Tongue (tissue), 2 donors: Measurements from ENCODE around the gene ZNF155. TPM values are rescaled to one million over a fixed set of nuclear protein-coding genes. Genes with fewer than 3 reads are reported as not detected.
"Not testable (repeated sequence)": the region's sequence is repeated elsewhere in the genome, so short reads cannot be mapped to it uniquely, and the experiment has no call there.

Experiments
- DNase-seq: peaks from one replicate; pipeline ENCODE4 v3.0.0-alpha.2; 2015
- total RNA-seq: library from RNA; depleted of rRNA; stranded (reverse); fragments of >200 nt; gene quantifications from one replicate; pipeline ENCODE4 v1.2.3, GENCODE V29; 2014

The ZNF155 gene
- 11.1 TPM for total RNA-seq

DNA sequence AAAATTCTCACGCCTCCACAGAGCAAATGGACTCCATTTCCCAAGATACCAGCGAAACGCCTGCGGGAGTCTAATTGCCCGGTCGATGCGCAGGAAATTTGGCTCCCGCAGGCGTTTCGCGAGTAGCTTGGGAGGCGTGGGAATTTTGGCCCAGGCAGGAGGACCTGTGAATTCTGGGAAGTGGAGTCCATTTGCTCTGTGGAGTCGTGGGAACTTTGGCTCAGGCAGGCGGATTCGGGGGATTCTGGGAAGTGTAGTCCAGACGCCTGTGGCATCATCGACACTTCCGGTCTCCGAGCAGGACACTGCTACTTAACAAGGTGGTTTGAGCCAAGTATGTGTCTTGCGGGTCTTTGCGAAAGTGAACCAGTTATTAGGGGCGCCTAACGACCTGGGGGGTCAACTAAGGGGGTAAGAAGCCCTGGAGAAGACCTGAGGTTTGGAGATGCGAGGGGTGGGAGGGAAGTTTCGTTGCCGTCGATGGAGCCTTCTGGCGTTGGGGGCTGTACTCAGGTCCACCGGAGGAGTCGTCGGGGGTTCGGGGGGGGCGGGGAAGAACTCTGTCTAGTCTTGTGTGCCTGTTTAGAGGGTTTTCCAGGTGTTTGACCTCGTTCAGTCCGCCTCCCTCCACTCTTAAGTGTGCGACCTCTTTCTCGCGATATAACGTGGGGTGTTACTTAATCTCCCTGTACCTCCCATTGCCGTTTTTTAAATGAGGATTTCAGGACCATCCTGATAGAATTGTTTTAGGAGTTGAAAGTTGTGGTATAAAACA, at the start of gene ZNF155:
Gene ZNF155, plus strand, starts transcription at position 277 of the 775 bp plus-strand sequence. CDS start 4,356 bp downstream, outside the sequence.
- DNase-seq: peak; percentile 98

DNA sequence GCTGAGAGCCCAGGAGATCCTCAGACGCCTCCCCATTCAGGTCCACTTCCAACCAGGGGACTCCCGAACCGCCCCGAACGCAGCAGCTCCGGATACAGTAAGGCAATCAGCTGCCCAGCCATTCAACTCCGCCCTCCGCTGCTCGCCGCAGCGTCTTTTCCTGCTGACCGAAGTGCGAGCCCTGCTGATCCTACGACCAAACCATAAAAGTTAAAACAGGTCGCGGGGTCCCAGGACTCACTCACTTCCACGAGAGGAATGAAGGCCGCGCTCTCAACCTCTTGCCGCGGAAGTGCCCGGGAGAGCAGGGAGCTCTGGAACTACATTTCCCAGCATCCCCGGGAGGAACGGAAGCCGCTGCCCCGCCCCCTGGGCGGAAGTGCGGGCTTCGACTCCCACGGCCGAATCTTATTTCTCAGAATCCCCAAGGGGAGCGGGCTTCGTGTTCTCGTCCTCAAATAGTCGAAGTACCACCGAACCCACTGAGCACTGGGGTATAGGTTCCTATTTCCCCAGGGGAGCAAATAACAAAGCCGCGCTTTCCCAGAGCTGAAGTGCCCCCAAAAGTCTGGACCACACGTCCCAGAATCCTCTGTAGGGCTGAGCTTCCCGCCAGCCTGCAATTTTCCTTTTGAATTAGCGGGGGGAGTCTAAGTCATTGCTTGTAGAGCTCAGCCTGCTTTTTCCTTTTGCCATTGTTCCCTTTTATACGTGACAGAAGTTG, 48.8 kb upstream of the ZNF155 start, which contains the start of gene ZNF45:
Gene ZNF45, minus strand, starts transcription at position 298 of the 724 bp plus-strand sequence. CDS start 13,097 bp downstream, outside the sequence.
- DNase-seq: peak; percentile 97

DNA sequence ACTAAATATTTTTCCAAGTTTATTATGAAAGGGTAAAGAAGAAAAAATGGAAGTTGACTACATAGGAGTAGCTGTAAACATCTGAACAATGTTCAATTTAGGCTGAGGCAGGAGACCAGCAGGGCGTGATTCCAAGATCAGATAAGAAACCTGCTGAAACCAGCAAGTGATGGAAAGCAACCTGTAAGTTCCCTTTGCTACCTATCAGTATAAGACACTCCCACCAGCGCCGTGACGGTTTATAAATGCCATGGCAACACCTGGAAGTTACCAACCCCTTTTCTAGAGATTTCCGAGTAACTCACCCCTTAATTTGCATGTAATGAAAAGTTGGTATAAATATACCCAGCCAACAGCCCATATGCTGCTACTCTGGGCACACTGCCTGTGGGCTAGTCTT, 47.8 kb upstream of the ZNF155 start:
- DNase-seq: no peak

DNA sequence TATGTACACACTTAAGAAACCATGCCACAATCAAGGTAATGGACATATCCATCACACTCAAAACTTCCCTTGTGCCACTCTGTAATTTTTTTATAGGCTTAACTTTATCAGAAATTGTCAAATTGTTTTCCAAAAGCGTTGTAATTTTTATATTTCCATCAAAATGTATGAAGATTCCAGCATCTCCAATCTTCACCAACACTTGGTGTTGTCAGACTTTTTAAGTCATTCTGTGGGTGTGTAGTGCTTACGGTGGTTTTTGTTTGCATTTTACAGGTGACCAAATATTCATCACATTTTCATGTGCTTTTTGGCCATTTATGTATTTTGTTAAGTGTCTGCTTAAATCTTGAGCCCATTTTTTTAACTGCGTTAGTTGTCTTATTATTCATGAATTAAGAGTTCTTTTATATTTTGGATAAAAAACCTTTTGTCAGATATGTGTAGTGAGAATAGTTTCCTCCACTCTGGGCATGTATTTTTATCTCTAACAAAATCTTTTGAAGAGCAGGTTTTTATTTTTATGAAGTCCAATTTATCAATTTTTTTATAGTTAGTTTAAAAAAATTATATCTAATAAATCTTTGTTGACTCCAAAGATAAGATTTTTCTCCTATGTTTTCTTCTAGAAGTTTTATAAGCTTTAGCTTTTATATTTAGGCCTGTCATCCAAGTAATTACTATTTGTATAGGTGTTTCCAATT, 44.3 kb upstream of the ZNF155 start:
- DNase-seq: no peak

DNA sequence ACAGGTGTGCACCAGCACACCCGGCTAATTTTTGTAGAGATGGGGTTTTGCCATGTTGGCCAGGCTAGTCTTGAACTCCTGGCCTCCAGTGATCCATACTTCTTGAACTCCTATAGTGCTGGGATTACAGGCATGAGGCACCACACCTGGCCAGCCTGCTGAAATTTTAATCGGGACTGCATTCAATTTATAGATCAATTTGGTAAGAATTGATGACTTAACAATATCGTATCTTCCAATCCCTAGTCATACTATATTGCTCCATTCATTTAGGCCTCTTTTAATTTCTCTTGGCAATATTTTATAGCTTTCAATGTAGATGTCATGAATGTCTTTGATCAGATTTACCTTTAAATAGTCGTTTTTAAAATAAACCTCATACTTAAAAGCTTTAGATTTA, 43.3 kb upstream of the ZNF155 start:
- DNase-seq: no peak

DNA sequence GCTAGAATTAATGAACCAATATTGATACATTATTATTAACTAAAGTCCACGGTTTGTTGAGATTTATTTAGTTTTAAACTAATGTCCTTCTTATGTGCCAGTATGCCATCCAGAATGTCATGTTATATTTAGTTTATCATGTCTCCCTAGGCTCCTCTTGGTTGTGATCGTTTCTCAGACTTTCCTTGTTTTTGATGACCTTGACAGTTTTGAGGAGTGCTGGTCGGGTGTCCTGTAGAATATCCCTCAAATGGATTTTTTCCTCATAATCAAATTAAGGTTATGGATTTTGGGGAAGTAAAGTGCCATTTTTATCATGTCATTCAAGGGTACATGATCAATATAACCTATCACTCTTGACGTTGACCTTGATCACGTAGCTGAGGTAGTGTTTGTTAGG, 42.8 kb upstream of the ZNF155 start:
- no peak for DNase-seq

DNA sequence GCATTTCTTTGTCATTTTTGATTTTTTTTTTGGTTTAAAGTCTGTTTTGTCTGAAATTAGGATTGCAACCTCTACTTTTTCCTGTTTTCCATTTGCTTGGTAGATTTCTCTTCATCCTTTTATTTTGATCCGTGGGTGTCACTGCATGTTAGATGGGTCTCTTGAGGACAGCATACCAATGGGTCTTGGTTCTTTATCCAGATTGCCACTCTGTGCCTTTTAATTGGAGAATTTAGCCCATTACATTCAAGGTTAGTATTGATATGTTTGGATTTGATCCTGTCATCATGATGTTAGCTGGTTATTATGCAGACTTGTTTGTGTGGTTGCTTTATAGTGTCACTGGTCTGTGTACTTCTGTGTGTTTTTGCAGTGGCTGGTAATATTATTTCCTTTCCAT, 36.6 kb upstream of the ZNF155 start:
- DNase-seq: not testable (repeated sequence)

DNA sequence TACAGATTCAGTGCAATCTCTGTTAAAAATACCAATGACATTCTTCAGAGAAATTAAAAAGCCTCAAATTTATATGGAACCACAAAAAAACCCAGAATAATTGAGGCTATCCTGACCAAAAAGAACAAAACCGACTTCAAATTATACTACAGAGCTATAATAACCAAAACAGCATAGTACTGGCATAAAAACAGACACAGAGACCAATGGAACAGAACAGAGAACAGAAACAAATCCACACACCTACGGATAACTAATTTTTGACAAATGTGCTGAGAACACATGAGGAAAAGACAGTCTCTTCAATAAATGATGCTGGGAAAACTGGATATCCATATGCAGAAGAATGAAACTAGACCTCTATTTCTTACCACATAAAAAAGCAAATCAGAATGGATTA, 34.2 kb upstream of the ZNF155 start:
- DNase-seq: not testable (repeated sequence)

DNA sequence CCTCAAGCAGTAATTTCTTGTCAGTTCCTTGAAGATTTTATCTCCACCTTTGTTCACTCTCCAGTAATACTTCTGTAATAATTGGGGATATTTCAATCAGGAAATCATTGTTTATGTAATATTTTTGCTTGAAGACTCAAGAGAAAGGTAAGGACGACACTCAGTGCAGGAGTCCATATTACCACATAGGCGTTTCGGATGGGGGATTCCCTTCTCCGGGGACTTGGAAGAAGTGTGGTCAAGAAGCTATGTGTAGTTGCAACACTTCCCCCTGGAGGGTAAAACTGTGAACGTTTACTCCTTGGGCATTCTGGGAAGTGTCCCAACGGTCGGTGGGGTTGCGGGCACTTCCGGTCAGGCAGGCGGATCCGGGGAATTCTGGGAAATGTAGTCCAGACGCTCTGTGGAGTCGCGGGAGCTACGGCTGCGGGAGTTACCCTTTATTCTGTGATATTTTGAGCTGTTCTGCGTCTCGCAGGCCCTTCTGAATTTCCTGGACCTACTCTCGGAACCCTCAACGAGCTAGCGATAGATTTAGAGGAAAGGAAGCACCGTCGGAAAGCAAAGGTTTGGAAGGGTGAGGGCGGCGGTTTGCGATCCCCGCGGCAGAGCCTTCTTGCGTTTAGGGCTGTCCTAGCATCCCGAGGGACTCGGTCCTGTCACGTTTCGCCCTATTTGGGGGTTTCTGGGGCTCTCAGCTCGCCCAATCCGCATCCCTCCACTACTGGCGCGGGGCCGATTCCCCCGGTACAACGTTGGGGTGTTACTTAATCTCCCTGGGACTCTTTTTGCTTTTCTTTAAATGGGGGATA, 32.9 kb upstream of the ZNF155 start, which contains the start of gene ZNF221:
Gene ZNF221, plus strand, starts transcription at position 395 of the 812 bp plus-strand sequence. CDS start 11,499 bp downstream, outside the sequence.
- DNase-seq: peak; percentile 97

DNA sequence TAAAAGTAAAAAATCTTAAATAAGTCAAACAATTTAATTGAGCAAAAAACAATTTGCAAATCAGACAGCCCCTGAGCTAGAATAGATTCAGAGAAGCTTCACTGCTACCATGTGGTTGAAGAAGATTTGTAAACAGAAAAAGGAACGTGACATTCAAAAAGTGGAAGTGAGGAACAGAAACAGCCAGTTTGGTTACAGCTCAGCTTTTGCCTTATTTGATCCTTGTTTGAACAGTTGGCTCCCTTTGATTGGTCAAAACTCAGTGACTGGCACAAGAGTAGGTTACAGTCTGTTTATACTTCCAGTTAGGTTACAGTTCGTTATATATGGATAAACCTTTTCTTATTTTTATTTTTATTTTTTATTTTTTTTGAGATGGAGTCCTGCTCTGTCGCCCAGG, 27.2 kb upstream of the ZNF155 start:
- DNase-seq: no peak

DNA sequence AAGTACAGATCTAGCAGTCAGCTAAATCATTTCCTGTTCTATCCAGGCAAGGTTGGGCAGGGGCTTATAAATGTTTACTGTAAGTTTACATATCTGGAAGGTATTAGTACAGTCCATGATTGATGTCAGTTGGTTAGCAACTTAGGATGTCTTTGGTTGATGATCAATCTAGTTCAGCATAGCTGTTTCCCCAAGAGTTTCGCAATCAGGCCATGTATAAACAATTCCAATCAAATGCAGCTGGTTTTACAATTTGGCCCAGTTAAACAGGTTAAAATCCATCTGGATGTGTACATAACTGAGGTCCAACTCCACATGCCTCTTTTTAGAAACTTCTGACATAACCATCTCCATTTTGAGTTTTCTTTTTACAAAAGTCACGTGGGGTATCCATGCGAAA, 26.1 kb upstream of the ZNF155 start:
- no peak for DNase-seq

DNA sequence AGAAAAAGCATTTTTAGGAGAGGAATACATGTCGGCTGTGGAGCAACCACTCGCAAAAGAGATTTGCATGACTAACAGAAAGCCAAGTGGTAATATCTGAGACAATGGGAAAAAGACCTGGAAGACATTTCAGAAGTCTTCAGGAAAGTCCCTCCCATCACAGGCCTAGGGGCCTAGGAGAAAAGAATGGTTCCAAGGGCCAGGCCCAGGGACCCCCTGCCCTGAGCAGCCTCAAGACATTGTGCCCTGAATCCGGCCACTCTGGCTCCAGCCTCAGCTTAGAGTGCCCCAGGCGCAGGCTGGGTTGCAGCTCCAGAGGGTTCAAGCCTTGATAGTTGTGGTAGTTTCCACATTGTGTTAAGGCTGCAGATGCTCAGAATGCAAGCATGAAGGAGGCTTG, 23.6 kb upstream of the ZNF155 start:
- no peak for DNase-seq

DNA sequence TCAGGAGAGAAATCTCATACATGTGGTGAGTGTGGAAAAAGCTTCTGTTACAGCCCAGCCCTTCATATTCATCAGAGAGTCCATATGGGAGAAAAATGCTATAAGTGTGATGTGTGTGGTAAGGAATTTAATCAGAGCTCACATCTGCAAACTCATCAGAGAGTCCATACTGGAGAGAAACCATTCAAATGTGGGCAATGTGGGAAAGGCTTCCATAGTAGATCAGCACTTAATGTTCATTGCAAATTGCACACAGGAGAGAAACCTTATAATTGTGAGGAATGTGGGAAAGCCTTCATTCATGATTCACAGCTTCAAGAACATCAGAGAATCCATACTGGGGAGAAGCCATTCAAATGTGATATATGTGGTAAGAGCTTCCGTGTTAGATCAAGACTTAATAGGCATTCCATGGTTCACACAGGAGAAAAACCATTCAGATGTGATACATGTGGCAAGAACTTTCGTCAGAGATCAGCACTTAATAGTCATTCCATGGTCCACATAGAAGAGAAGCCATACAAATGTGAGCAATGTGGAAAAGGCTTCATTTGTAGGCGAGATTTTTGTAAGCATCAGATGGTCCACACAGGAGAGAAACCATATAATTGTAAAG, 17.8 kb upstream of the ZNF155 start:
- DNase-seq: no peak

DNA sequence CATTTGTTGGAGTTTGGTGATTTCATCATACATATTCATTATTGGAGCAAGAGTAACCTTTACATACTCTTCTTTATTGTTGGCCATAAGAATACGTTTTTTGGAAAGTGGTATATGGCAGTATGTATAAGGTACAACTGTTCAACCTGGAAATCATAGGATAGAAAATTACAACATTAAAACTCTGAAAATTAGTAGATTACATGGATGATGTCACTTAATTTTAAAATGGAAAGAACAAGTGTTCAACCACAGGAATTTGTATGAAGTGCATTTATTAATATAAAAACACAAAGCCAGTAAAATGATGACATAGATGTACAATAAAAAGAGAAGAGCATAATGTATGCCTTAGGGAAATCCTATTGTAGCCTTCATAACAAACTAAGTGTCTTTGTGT, 7.3 kb upstream of the ZNF155 start:
- no peak for DNase-seq

DNA sequence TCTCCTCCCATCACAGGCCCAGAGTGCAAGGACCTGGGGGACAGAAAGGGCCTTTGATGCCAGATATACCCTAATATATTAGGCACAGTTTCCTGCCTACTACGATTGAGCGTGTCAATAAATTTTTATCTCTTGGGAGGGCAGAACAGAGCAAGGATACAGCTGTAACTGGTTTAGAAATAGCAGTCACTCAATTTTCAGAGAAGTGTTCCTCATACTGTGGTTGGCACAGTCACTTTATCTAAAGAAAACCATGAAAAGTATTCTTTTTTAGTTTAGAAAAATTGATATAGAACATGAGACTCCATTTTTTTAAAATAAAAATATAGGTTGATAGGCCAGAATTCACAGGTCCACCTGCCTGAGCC, 460 bp upstream of the ZNF155 start:
- no peak for DNase-seq

DNA sequence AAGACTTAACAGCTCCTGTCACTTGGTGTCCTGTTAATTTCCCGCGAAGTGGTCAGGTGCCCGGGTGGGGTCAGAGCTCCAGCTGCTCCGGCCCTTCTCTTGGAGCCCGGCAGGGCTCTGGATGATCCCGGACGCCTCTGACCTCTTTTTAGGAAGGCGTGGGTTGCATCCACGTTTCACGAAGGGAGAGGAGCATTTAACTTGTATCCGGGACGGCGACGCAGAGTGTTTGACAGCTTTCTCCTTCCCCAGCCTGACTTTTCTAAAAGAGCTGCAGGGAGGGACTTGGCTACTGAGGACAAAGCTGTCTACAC, 656 bp downstream of the ZNF155 start:
- DNase-seq: no peak

DNA sequence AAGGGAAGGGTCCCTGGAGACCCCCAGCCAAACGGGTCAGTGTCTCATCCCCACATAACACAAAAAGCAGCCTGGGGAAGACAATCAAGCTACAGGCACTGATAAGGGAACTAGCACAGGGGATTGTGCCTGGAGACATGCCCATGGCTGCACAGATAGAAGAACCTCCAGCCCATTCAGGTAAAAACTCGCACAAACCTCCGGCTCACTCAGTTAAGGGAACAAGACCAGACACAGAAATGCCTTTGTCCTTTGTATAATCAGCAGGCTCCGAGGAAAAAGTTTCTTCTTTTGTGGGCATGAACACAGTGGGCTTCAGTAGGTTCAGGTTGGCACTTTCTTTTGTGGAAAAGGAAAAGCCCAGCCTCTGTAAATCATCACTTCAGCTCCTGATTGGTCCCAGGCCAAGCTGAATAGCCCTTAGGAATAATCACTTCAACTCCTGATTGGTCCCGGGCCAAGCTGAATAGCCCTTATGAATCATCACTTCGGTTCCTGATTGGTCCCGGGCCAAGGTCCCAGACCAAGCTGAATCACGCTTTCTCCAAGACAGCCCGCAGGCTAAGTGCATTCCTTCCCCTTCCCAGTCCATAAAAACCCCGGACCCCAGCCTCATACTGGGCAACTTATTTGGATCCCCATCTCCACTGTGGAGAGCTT, 13.8 kb downstream of the ZNF155 start:
- no peak for DNase-seq

DNA sequence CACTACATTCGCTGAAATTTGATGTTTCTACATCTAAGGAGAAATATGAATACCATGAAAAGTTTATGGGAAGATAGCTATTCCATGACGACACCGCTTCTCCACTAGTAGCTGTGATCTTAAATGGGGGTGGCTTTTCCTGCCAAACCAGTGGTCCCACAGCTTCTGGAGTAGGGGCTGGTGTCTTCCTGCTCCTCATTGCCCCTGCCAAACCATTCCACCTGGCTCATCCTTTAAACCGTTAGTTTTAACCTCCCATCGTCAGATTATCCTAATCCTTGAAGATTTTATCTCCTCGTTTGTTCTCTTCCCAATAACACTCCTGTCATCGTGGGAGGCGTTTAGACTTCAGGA, 18.2 kb downstream of the ZNF155 start:
- peak; percentile 14 for DNase-seq

DNA sequence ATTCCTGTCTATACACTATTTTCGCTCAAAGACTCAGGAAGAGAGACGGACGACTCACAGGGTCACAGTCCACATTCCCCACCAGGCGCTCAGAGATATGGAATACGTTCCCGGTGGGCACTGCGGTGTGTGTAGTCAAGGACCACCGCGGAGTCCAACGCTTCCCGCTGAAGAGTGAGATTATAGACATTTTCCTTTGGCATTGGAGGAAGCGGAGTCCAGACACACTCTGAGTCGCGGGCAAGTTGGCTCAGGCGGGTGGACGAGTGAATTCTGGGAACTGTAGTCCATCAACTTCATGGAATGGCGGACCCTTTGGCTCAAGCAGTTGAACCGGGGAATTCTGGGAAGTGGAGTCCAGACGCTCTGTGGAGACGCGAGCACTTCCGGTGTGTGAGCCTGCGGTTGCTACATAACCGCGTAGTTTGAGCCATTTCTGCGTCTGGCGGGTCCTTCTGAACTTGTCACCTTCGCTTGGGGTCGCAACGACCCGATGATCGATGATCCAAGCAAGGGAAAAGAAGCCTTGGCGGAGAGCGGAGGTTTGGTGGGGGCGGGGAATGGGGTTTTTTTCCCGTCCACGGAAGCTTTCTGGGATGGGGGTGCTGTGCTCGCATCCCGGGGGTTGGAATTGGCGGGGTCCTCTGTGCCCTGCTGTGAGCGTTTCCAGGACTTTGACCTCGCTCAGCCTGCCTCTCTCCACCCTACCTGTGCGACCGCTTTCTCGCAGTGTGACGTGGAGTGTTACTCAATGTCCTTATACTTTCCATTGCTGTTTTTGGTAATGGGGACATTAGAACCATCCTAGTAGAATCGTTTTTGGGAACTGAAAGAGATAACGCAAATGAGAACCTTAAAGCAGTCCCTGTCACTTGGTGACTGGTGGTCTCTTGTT, 18.8 kb downstream of the ZNF155 start, which contains the start of gene ZNF230:
Gene ZNF230, plus strand, starts transcription at position 392 of the 895 bp plus-strand sequence. CDS start 4,122 bp downstream, outside the sequence.
- peak; percentile 98 for DNase-seq

DNA sequence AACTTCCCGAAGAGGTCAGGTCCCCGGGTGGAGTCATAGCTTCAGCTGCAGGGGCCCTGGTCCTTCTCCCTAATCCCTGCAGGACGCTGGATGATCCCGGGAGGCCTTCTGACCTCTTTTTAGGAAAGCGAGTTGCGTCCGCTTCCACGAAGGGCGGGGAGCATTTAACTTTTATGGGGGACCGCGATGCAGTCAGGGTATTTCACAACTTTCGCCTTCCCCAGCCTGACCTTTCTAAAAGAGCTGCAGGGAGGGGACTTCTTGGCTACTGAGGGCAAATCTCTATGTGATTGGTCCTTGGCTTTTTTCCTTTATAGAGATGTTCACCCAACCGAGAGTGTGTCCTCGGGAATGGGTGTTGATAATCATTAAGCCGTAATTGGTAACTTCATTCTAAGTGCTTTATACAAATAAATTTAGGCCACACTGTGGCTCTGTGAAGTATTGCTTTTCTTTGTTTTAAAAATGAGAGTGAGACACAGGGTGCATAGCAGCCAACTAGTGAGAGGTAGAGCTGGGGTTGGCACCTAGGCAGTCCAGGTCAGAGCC, 19.5 kb downstream of the ZNF155 start:
- peak; percentile 2 for DNase-seq
